Activated CD8-positive, alpha-beta memory T cell treated with anti-CD3 and anti-CD28 coated beads for 24 hours (primary cell): ENCODE measurements around the gene ZBTB16.

Experiments used
- DNase-seq: peaks from one replicate; pipeline ENCODE4 v3.0.0-alpha.2; 2020

Gene ZBTB16

DNA sequence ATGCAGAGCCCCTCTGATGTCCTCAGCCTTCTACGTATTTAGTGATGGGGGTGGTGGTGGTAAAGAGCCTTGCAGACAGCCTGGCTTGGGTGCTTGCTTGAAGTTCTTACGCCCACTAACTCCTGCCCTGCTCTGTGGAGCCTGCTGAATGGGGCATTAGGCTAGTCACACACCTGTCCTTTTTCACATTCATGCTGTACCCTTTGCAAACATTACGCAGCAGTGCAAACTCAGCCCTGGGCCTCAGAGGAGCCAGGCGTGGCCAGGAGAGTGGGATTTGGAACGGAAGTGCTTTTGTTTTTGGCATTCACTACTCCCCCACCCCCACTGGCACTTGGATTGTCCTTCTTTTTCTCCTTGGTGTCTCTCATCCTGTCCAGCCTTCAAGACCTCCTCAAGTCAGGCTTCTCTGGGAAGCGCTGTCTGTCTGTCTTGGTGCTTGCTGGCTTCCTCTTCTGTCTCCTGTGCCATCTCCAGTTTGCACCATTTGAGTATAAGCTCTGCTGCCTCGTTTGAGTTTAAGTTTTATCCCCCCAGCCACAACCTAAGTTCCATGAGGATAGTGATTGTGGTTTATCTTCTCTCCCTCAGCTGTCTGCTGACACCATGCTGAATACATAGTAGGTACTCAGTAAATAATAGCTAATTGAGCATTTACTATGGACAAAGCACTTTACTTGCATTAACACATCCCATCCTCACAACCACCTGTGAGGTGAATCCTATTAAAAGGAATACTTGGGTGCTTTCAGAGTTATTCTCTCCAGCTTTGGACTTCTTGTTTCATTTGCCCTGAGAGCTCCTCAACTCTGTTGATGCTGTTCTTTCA is 26.7 kb downstream of the ZBTB16 start:
- DNase-seq: no peak

DNA sequence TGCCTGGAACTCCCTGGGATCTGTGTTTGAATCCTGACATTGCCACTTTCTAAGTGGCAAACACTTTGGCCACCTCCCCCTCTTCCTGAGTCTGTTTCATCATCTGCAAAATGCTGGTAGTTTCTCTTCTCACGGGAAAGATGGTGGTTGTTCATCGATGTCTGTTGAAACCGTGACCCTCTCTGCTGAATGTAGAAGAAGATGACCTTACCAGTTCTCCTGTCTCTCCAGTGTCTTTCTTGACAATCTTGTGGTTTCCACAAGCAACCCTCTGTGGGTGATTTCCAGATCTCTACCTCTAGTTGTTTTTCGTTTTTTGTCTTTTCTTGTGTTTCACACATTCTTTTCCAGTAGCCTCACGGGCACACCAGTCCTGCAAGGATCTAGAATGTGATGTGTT is 27.5 kb downstream of the ZBTB16 start:
- DNase-seq: no peak

DNA sequence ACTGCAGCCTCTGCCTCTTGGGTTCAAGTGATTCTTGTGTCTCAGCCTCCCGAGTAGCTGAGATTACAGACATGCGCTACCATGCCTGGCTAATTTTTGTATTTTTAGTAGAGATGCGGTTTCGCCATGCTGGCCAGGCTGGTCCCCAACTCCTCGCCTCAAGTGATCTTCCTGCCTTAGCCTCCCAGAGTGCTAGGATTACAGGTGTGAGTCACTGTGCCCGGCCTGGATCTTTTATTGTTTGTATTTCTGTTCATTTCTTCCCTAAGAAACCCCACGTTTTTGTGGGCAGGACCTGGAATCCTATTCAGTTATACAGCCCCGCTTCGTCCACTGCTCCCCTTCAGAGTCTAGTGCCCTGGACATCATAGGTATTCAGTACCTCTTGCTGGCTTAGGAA is 28.7 kb downstream of the ZBTB16 start:
- no peak for DNase-seq

GRCh38 chr11:114088836-114089235 is 29.3 kb downstream of the ZBTB16 start:
- DNase-seq: no peak

DNA sequence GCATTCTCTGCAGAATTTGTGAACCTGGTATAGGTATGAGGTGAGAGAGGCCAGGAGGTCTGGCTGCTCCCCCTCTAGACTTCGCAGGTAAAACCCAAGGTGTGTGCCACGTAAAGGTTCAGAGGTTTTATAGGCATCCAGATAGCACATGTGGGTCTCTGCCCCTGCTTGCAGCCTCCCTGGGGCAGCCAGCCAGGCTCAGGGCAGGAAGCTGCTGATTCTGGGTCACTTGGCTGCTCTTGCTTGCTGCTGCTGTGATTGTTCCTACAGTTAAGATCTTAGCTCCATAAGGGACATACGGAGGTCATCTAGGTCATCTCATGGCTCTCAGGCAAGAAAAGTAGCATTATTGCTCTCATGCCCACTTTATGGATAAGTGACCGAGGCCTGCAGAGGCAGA is 30.2 kb downstream of the ZBTB16 start:
- no peak for DNase-seq

DNA sequence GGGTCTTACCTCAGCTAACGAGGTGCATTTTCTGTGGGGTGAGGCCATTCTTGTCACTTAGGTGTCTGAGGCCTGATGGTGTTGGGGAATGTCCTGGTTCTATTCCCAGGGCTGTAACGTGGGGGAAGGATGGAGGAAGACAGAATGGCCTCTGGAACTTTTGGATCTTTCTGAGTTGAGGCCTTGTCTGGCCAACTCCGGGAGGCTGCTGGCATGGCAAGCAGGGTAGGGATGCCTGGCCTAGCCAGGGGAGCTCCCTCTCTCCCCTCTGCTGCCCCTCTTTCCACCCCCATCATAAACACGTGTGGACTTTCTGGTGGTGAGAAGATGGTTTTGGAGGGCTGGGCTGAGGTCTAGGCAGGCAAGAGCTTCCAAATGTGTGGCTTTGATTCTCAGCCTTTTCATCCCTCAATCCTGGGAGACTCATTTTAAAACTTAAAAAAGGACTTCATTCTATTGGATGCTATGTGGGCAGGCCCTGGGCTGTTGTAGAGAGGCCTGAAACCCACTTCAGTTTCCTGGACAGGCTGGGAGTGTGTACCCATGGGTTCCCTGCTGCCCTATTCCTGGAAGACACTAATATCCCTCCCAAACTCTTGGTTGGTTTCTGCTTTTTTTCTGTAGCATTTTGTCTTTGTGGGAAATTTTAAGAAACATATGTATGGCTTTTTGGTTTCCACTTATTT is 30.9 kb downstream of the ZBTB16 start:
- DNase-seq: no peak

GRCh38 chr11:114090976-114091375 is 31.5 kb downstream of the ZBTB16 start:
- DNase-seq: no peak

DNA sequence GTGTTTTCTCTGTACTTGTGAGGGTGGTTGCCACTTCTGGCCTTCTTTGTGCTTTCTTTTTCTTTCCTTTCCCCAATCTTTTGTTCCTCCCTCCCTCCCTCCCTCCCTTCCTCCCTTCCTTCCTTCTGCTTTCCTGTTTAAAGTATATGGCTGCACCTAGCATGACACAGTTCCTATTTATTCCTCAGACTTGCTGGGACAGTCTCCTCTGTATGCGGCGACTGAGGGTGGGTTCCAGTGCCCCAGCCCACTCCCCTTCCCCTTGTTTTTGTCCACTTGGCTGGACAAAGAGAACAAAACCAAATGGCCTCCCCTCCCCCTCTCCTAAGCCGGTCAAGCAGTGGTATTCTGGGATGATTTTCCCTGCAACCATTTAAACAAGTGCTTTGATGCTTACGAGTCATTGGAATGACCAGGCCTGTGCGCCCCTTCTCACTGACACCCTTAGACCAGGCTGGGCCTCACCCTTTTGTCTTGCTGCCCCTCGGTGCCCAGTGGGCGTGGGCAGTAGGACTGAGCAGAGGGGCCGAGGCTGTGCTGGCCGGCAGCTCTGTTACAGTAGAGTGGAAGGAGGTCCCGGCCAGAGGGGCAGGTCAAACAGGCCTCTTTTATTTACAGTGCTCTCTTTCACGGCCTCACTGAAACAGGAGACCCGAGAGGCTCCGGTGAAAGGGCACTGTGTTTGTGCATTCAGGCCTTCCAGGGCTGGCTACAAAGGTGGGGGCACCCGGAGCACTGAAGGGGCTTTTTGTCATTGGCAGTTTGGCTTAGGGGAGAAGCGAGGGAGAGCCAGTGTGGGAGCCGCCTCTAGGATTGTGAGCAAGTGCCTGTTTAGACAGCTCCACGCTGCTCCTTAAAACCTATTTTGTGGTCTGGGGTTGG is 32.2 kb downstream of the ZBTB16 start:
- DNase-seq: no peak

- no peak for DNase-seq
These were observed 33.0 kb downstream of the ZBTB16 start for GRCh38 chr11:114092478-114092877.

GRCh38 chr11:114092953-114093352 is 33.4 kb downstream of the ZBTB16 start:
- DNase-seq: no peak

DNA sequence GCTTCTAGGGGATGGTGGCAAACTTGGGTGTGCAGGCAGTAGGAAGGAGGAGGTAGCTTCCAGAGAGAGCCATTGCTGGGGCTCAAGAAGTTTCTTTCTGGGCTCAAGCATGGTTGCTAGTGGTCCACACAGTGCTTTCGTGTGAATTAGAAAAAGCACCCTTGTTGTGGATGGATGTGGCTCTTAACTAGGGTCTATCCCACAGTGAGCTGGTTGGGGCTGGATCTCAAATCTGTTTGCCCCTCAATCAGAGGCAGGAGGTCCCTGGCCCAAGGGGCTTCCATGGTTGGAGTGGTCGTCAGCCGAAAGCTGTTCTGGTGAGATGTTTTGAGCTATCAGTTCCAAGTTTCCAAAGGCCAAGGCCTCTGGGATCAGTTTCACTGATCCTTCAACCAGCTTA is 35.0 kb downstream of the ZBTB16 start:
- no peak for DNase-seq

- no peak for DNase-seq
These were observed 36.4 kb downstream of the ZBTB16 start for GRCh38 chr11:114095899-114096298.

DNA sequence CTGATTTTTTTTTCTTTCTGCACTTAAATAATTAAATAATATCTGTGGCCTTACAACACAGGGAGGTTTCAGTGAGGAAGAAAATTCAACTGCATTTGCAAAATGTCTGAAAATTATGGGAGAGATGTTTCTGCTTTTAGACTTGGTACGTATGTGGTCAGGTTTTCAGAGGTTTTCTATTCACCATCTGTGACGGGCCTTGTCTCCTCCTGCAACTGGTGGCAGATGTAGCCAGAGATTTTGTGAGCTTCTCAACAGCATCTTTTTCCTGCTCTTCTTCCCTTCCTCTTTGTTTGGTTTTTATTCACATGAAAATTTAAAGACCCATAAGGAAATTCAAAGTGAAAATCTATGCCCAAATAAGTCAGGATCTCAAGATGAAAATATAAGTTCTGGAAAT is 38.3 kb downstream of the ZBTB16 start:
- DNase-seq: no peak

GRCh38 chr11:114098927-114099326 is 39.4 kb downstream of the ZBTB16 start:
- no peak for DNase-seq

- DNase-seq: no peak
These were observed 40.1 kb downstream of the ZBTB16 start for GRCh38 chr11:114099392-114100178.

DNA sequence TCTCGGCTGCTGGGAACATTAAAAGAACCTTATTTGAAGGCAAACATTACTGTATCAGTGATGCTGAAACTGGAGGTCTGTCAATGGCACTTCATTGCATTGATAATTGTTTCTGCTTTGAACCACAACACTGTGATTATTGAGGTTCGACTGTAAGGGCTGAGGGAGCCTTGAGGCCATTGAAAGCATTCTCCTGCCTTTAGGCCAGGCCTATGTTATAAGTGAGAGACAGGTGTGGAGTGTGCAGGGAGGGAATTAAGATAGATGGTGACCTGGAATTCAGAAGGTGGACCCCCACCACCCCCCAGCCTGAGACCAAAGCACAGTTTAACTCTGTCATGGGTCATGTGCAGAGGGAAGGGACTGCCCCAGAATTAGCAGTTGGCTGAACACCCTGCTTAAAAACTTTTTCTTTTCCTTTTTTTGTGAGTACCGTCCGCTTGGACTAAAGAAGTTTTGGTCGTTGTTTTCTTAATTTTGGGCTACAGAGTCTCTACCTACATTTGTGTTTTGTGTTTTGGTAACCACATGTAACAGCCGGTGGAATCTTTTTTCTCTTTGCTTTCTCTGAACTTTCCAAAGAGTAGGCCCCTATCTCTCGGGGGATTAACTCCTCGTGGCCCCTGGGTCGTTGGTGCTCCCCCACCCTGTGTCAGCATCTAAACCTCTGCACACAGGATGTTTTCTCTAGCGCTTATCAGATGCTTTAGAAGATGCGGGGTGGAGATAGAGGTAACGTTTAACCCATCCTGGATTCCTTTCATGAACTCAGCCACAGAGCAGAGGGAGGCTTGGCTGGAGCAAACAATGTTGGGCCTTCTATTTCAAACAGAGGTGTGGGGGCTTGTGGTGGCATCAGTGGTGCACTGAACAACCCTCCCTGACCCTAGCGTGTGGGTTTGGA is 43.7 kb downstream of the ZBTB16 start:
- DNase-seq: no peak

DNA sequence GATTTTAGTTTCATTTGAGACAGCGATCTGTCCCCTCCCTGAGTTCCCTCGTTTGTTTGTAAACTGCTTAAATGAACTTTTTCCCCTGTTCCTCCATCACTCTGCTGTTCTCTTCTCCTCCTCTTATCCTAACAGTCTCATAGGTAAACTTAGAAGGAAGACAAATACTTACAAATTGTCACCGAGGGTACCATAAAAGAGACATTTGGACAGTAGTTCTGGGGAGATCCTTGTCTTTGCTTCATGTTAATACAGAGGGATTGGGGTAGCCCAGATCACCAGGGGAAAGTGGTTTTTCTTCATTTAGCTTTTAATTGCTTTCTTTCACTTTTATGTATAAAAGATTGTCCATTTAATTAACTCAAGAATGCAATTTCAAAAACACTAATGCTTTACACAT is 46.1 kb downstream of the ZBTB16 start:
- DNase-seq: no peak

GRCh38 chr11:114106047-114106446 is 46.5 kb downstream of the ZBTB16 start:
- DNase-seq: no peak

- no peak for DNase-seq
These were observed 47.5 kb downstream of the ZBTB16 start for GRCh38 chr11:114106986-114107385.

DNA sequence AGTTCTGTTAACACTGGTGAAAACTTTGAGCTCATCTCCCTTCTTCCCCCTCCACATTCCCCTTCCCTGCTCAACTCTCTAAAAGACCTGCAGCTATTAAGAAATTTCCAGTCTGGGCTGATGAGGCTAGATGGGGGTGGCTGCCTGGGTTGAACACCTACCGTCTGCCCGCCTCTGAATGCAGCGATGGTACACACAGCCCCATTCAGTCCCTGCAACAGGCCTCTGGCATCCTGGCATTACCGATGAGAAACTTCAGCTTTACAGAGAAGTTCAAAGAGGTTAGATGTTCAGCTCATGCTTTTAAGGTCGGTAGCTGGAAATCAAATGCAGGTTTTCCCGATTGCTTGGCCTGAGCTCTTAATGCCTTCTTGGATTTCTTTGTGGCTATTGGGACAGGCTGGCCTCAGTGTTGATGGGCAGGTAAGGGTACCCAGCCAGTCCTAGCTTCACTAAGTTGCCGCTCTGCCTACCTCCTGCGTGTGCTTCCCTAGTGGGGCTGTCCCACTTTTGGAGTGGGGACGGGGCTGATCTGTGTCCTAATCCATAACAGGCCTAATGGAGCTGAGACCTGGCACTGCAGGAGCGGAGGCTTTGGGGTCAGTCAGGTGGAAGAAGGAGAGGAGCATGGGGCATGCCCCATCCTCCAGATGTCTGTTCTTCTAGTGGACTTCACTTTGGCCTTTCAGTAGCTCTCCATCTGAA is 49.1 kb downstream of the ZBTB16 start:
- DNase-seq: no peak
